HG03108 (cell line): ENCODE data around the gene DDAH1.

ENCODE experiments used
- ATAC-seq: cut with Tn5 transposase; IDR thresholded peaks from one replicate; pipeline ENCODE4 v1.9.1; 2021; ENCODE audit warnings: moderate library complexity; ENCODE audit not compliant: unreplicated experiment

Gene DDAH1

DNA sequence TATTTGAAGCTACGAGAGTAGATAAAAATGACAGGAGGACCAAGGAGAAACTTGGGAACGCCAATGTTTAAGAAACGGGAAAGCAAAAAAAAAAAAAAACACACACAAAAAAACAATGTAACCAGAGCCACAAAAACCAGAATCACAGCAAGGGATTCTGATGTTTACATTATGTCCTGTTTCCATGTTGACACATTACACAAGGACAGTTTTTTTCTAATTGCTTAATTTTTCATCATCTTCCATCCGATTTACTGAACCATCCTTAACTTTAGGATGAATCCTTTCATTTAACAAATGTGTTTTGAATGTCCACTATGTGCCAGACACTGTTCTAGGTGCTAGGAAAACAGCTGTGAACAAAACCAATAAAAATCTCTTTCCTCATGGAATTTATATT, 187.2 kb downstream of the DDAH1 start:
- ATAC-seq: no peak

DNA sequence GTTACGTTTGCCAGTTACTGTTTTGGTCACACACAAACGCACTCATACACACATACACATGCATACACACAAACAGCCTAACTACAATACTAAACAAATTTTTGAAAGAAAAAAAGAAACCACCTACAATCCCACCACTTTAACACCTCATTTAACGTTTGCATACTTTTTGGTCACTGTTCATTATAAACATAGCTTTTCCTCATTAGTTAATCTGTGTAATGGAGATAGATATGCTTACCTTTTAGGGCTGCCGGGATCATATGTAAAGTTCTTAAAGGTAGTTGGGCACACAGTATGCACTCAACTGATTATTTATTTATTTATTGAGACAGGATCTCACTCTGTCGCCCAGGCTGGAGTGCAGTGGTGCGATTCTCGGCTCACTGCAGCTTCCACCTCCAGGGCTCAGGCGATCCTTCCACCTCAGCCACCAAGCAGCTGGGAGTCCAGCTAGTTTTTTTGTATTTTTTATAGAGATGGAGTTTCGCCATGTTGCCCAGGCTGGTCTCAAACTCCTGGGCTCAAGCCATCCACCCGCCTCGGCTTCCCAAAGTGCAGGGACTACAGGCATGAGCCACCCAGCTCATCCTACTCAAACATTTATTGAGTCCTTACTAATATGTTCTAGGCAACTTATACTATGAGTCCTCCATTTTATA, 187.8 kb downstream of the DDAH1 start:
- ATAC-seq: no peak

DNA sequence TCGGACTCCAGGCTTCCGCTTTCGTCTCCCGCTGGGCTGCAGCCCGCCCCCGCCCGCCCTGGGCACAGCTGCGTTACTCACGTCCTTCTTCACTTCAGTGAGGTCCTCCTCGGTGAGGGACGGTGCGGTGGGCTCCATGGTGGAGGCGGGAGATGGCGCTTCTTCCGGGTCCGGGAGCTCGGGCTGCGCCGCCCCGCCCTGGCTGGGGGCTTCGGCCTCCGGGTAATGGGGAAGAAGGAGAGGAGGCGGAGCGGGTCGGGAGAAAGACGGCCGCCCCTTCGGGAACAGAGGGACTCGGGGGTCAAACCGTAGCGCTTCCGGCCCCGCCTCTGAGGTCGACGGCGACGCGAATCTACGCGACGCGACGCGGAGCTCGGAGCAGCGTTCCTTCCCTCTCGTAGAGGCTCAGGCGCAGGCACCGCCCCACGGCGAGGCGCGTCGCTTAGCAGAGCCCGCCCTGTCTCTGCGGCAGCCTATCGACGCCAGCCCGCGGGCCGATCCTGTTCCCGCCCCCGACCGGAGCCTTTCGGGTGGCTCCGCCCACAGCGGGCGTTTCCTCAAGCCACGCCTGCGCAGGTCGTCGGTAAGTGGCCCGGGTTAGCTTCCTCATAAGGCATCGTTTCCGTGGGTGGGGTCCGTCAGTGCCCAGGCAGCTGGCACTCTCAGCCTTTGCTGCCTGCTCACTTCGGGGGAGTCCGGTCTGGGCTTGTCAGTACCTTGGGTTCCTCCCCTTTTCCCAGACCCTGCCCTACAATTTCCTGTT, 188.6 kb downstream of the DDAH1 start, which contains the start of gene BCL10:
BCL10 (minus strand) TSS at position 418 of the 763 bp plus-strand sequence; CDS start at position 138, 280 bp downstream.
- ATAC-seq: peak; percentile 96

GRCh38 chr1:85275701-85276214, 189.2 kb downstream of the DDAH1 start:
- no peak for ATAC-seq

GRCh38 chr1:85274969-85275453, 189.9 kb downstream of the DDAH1 start:
- no peak for ATAC-seq

GRCh38 chr1:85273397-85273796, 191.6 kb downstream of the DDAH1 start:
- ATAC-seq: no peak

- no peak for ATAC-seq
These were observed 196.0 kb downstream of the DDAH1 start for GRCh38 chr1:85268801-85269585.
